NT2/D1 (cell line): ENCODE data around the gene TMEM204.

ENCODE experiments used
- DNase-seq: peaks from one replicate; pipeline ENCODE4 v3.0.0-alpha.2; 2011; ENCODE audit warnings: low read depth, low spot score
- H3K27me3 ChIP-seq: 2 replicates; pipeline ENCODE4 v1.6.0; 2011; ENCODE audit warnings: mild to moderate bottlenecking; ENCODE audit not compliant: insufficient read length, insufficient read depth
- H3K36me3 ChIP-seq: 2 replicates; pipeline ENCODE4 v1.6.1; 2011; ENCODE audit warnings: mild to moderate bottlenecking, low read length, mixed read lengths; ENCODE audit not compliant: insufficient read depth, insufficient read length
- H3K4me1 ChIP-seq: 2 replicates; pipeline ENCODE4 v1.5.1; 2011; ENCODE audit not compliant: insufficient read depth, insufficient read length
- H3K4me3 ChIP-seq: 2 replicates; pipeline ENCODE4 v1.5.1; 2011; ENCODE audit warnings: low read depth; ENCODE audit not compliant: insufficient read length
- H3K9ac ChIP-seq: 2 replicates; pipeline ENCODE4 v1.6.0; 2011; ENCODE audit warnings: low read depth; ENCODE audit not compliant: insufficient read length
- H3K9me3 ChIP-seq: 2 replicates; pipeline ENCODE4 v1.5.1; 2011; ENCODE audit warnings: mild to moderate bottlenecking, low read length; ENCODE audit not compliant: insufficient read depth
- SUZ12 ChIP-seq: IDR thresholded peaks from 2 replicates; pipeline ENCODE4 v1.6.1; 2011; ENCODE audit not compliant: insufficient read length, insufficient read depth; ENCODE audit errors: extremely low read depth
- YY1 ChIP-seq: IDR thresholded peaks from 2 replicates; pipeline ENCODE4 v1.6.1; 2011; ENCODE audit not compliant: insufficient read length, insufficient read depth
- ZNF274 ChIP-seq: IDR thresholded peaks from 2 replicates; pipeline ENCODE4 v1.6.1; 2011; ENCODE audit warnings: mild to moderate bottlenecking, low read depth, low read length

The TMEM204 gene

DNA sequence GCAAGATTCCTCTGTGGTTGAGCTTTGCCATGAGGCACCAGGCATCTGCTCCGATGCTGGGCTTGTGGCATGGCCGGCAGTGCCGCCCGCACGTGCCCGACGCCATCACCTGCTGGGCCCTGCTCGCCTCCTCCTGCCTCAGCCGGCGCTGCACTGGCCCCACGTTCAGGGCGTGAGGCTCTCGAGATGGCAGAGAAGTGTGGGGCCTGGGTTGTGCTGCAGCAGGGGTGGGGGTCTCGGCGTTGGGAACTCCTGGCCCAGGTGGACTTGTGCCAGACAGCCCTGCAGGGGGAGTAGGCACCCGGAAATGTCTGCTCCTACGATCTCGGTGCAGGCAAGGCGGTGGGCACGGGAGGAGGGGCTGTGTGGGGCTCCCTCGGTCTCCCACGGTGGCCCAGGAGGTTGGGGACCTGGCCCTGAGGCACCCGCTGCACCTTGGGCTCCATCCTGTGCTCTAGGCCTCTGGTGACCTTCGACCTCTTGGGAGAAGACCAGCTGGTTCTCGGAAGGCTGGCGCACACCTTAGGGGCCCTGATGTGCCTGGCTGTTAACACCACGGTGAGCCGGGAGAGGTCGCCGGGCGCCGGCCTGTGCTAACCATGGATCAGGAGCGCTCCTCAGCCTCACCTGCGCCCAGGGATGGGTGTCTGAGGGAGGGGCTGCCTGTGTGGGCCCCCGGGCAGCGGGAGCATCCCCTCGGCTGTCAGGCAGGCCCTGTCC, 26.8 kb upstream of the TMEM204 start:
- H3K27me3 ChIP-seq = no peaks in the 10 kb centered on the region
- no peaks in the 10 kb centered on the region for H3K9me3 ChIP-seq
- no peak for TF ChIP-seq SUZ12
- no peak for TF ChIP-seq YY1
- no peak for TF ChIP-seq ZNF274
- no peak overlapping the region for H3K4me3 ChIP-seq
- peaks cover 91% of the 10 kb centered on the region for H3K36me3 ChIP-seq
- no peak for DNase-seq
- peaks cover 7% of the 10 kb centered on the region for H3K4me1 ChIP-seq
- no peak overlapping the region for H3K9ac ChIP-seq

DNA sequence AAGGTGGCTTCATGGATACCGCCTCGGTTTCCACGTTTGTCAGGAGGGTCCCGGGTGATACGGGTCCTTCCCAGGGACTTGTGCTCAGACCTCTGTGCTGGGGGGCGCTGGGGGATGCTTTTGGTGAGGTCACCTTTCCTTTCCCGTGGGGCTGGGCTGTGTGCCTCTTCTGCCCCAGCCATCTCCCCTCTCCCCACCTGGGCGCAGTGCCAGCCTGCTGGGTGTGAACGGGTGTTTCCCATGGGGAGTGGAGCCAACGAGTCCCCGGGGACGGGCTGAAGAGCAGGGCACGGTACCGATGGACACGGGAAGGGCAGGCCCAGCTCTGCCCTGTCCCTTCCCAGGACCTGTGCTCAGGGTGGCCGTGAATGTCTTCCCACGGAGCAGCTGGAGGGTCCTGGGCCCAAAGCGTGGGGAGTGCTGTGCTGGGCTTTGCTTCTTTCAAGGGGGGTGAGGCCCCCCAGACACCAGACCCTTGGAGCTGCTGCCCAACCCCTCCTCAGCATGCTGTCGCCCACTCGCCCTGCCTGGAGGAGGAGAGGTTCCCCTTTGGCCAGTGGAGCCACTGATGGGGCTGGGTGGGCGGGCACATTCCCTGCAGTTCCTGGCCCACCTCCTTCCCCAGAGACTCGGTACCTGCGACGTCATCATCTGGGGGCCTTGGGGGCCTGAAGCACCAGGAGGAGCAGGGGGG, 24.8 kb upstream of the TMEM204 start:
- H3K9ac ChIP-seq = no peak overlapping the region
- H3K4me1 ChIP-seq = peaks cover 7% of the 10 kb centered on the region
- DNase-seq = no peak
- TF ChIP-seq SUZ12 (no peak), ZNF274 (no peak), YY1 (no peak)
- H3K9me3 ChIP-seq = no peaks in the 10 kb centered on the region
- H3K27me3 ChIP-seq = no peaks in the 10 kb centered on the region
- H3K36me3 ChIP-seq = peaks cover 84% of the 10 kb centered on the region
- no peak overlapping the region for H3K4me3 ChIP-seq

DNA sequence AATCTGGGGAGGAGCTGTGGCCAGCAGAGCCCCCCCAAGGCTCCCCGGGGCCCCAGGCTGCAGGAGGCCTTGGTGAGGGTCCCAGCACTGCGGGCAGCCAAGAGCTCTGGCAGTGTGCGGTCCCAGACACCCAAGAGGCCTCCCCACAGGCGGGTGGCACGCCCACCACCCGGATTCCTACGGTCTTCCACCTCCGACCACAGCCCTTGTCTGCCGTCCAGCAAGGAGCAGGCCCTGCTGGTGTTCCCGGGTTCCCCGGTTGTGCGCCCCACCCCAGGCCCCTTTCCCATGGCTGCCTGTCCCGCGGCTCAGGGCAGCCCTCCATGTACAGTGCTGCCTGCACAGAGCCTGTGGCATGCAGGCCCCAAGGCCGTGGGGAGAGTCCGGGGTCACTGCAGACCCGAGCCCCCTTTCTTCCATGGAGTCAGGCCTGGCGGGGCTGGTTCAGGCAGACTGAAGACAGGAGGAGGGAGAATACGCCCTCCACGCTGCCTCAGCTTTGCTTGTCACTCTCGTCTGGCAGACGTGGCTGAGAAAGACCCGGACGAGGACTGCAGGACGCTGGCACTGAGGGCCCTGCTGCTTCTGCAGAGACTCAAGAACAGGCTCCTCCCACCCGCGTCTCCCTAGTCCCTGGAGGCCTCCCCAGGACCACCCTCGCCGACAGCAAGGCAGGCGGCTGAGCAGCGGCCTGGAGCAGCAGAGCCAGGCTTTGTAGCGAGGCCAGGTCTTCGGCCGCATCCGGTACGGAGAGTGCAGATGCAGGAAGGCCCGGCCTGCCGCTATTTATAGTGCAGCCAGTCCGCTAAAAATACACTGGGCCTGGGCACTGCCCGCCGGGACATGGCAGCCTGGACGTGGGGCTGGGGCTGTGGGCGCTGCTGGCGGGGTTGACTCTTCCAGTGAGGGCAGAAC, 23.9 kb upstream of the TMEM204 start:
- TF ChIP-seq ZNF274 = no peak
- no peak for TF ChIP-seq YY1
- no peak for TF ChIP-seq SUZ12
- H3K9me3 ChIP-seq = no peaks in the 10 kb centered on the region
- H3K4me3 ChIP-seq = no peak overlapping the region
- H3K36me3 ChIP-seq = peaks cover 78% of the 10 kb centered on the region
- DNase-seq = no peak
- H3K27me3 ChIP-seq = no peaks in the 10 kb centered on the region
- peaks cover 7% of the 10 kb centered on the region for H3K4me1 ChIP-seq
- peak overlapping the region; percentile 42 for H3K9ac ChIP-seq

DNA sequence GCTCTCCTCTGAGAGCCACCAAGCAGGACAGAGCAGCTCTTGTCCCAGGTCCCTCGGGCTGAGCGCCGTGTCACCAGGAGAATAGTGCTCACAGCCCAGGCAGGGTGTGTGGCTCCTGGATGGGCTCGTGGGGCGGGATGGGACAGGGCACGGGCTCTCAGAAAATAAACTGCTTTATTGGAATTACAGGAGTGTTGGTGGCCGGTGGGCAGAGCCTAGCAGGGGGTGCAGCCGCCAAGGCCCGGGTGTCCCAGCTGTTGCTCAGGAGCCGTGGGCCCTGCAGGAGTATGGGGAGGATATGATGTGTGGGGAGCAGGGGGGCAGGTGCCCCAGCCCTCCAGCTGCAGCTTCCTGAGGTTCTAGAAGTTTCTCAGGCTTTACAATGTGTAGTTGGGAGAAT, 23.2 kb upstream of the TMEM204 start:
- no peak overlapping the region for H3K9ac ChIP-seq
- H3K4me1 ChIP-seq = peaks cover 7% of the 10 kb centered on the region
- DNase-seq = no peak
- H3K4me3 ChIP-seq = no peak overlapping the region
- H3K36me3 ChIP-seq = peaks cover 71% of the 10 kb centered on the region
- no peaks in the 10 kb centered on the region for H3K9me3 ChIP-seq
- H3K27me3 ChIP-seq = no peaks in the 10 kb centered on the region
- no peak for TF ChIP-seq YY1
- no peak for TF ChIP-seq ZNF274
- TF ChIP-seq SUZ12 = no peak

DNA sequence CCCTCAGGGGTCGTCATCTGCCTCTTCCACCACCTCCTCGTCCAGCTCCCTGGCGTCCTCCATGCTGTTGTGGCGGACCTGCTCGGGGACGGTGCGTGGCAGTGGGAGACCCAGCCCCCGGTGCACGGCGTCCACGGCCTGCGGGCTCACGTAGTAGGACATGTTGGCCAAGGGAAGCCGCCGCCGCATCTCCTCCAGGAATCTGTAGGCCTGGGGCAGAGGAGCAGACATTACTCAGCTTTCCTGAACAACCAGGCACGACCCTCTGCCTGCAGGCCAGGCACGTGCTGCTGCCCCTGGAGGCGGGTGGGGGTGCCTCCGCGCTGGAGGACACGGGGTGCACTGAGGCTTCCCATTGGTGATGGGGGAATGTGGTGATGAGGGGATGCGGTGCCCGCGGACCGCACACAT, 22.5 kb upstream of the TMEM204 start:
- DNase-seq = no peak
- no peak overlapping the region for H3K4me3 ChIP-seq
- TF ChIP-seq YY1 = no peak
- TF ChIP-seq SUZ12 = no peak
- TF ChIP-seq ZNF274 = no peak
- H3K9me3 ChIP-seq = no peaks in the 10 kb centered on the region
- H3K27me3 ChIP-seq = no peaks in the 10 kb centered on the region
- peaks cover 65% of the 10 kb centered on the region for H3K36me3 ChIP-seq
- no peak overlapping the region for H3K9ac ChIP-seq
- peaks cover 7% of the 10 kb centered on the region for H3K4me1 ChIP-seq

DNA sequence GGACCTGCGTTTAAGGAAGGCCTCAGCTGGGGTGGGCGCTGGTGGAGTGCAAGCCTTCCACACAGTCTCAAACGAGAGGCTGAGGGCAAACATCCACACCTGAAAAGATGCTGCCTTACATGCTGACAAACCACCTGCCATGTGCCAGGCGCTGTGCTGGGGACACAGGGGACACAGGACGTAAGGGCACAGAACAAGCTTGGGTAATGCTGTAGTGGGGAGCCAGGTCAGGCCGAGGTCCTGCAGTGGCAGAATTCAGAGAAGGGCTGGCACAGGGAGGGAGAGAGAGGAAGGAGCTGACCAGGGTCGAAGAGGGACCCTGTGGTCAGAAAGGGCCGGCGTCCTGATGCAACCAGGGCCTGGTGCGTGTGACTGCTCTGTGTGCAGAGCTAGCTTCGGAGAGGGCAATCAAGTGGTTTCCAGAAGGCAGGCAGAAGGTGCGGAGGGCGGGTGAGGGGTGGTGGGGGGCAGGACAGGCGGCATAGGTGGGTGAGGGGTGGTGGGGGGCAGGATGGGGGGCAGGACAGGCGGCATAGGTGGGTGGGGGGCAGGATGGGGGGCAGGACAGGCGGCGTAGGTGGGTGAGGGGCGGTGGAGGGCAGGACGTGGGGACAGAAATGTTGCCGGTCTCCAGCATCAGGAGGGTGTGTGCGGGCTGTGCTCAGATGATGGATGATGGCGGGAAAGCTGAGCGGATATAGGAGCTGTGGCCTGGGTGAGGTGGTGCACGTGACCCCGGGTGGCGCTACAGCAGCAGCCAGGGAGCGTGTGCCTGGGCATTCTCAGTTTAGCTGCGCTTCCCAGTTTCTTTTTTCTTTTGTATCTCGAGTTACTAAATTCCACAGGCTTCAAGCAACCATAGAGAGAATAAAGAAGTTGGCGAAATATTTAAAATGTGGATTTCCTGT, 21.6 kb upstream of the TMEM204 start:
- Histone ChIP-seq H3K36me3 (peaks cover 55% of the 10 kb centered on the region), H3K27me3 (no peaks in the 10 kb centered on the region), H3K4me1 (peaks cover 3% of the 10 kb centered on the region), H3K9me3 (no peaks in the 10 kb centered on the region), H3K9ac (no peak overlapping the region), H3K4me3 (no peak overlapping the region)
- TF ChIP-seq YY1 (no peak), SUZ12 (no peak), ZNF274 (no peak)
- DNase-seq = no peak
